Measurements from ENCODE around the gene S100A1. TPM values are rescaled to one million over a fixed set of nuclear protein-coding genes. Genes with fewer than 3 reads are reported as not detected.

S100A1 gene
- total and polyA plus RNA-seq, 2 of the 13 experiments (the other 11 are each of a cell fraction or from before 2014, with no cell fraction given), result 120 to 251 TPM

DNA sequence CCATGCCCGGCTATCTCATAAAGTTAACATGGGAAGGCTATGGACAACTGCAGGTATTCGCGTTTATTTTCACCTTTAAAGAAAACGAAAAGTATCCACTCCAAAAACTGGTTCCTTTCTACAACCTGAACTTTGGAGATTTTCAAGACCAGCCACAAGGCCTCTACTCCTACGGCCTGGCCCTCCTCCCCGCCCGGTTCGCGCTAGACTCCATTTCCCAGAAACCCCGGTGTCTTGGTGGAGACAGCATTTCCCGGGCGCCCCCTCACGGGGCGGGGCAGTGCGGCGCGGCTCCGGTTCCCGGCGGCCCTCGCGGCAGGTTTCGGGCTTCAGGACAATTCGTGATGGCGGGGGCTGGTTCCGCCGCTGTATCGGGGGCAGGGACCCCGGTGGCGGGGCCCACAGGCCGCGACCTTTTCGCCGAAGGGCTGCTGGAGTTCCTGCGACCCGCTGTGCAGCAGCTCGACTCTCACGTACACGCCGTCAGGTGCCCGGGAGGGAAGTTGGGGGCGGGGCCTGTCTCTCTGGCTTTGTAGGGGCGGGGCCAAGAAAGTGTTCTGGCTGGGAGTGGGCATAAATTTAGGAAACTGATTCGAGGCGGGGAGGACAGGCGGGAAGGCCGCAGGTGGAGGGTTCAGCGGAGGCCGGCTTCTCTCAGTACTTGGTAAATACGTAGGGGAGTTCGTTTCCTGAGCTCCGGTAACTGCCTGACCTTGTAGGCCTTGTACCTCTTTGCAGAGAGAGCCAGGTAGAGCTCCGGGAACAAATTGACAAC is 30.4 kb downstream of the S100A1 start, which contains the start of gene SNAPIN (continued):
- TF ChIP-seq, protein P1, sequence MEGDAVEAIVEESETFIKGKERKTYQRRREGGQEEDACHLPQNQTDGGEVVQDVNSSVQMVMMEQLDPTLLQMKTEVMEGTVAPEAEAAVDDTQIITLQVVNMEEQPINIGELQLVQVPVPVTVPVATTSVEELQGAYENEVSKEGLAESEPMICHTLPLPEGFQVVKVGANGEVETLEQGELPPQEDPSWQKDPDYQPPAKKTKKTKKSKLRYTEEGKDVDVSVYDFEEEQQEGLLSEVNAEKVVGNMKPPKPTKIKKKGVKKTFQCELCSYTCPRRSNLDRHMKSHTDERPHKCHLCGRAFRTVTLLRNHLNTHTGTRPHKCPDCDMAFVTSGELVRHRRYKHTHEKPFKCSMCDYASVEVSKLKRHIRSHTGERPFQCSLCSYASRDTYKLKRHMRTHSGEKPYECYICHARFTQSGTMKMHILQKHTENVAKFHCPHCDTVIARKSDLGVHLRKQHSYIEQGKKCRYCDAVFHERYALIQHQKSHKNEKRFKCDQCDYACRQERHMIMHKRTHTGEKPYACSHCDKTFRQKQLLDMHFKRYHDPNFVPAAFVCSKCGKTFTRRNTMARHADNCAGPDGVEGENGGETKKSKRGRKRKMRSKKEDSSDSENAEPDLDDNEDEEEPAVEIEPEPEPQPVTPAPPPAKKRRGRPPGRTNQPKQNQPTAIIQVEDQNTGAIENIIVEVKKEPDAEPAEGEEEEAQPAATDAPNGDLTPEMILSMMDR (CRISPR knock-in tag; IDR thresholded peaks at IDR 0.05), result peak; percentile 48
- TF ChIP-seq TAF1 (CRISPR knock-in tag; IDR thresholded peaks at IDR 0.05) (peak; percentile 78), PCBP2 (optimal IDR thresholded peaks at IDR 0.05; ENCODE audit: low read depth, low read length, poor library complexity, severe bottlenecking) (no peak), SUZ12 (IDR thresholded peaks at IDR 0.05; ENCODE audit: low read depth, low read length) (peak; percentile 52), ZNF660 (CRISPR knock-in tag; IDR thresholded peaks at IDR 0.05; ENCODE audit: borderline replicate concordance, low read depth) (no peak), DNMT1 (CRISPR knock-in tag; IDR thresholded peaks at IDR 0.05) (no peak), ZSCAN29 (CRISPR knock-in tag; conservative IDR thresholded peaks at IDR 0.05) (no peak), NFE2L1 (CRISPR knock-in tag; IDR thresholded peaks at IDR 0.05; ENCODE audit: borderline replicate concordance) (no peak), ZEB1 (IDR thresholded peaks at IDR 0.05; ENCODE audit: insufficient replicate concordance, low read depth) (no peak), ZNF468 (CRISPR knock-in tag; IDR thresholded peaks at IDR 0.05) (no peak), SOX6 (IDR thresholded peaks at IDR 0.05) (no peak), SOX6 (CRISPR knock-in tag; IDR thresholded peaks at IDR 0.05) (peak; percentile 52; the same call in 1 of the 2 replicates), NCOA2 (CRISPR knock-in tag; IDR thresholded peaks at IDR 0.05) (peak; percentile 29; the same call in 1 of the 2 replicates), JUN (CRISPR knock-in tag; IDR thresholded peaks at IDR 0.05) (no peak), SOX13 (IDR thresholded peaks at IDR 0.05) (no peak), SOX13 (CRISPR knock-in tag; conservative IDR thresholded peaks at IDR 0.05 in 1 of 2, IDR thresholded peaks at IDR 0.05 in 1 of 2) (peak in 1 of 2 experiments; percentile 10; a peak in 1 of 4 replicates), ZNF543 (CRISPR knock-in tag; IDR thresholded peaks at IDR 0.05) (peak; percentile 44; the same call in 1 of the 2 replicates), ZNF30 (CRISPR knock-in tag; IDR thresholded peaks at IDR 0.05) (no peak), GATAD1 (CRISPR knock-in tag; IDR thresholded peaks at IDR 0.05) (peak; percentile 84), ZBTB20 (CRISPR knock-in tag; IDR thresholded peaks at IDR 0.05; ENCODE audit: borderline replicate concordance, low read depth) (peak; percentile 25; the same call in 1 of the 2 replicates), ZSCAN22 (CRISPR knock-in tag; IDR thresholded peaks at IDR 0.05) (no peak), JUNB (CRISPR knock-in tag; IDR thresholded peaks at IDR 0.05; ENCODE audit: borderline replicate concordance) (no peak), XRCC5 (optimal IDR thresholded peaks at IDR 0.05; ENCODE audit: low read length) (peak; percentile 83), BRD4 (CRISPR knock-in tag; IDR thresholded peaks at IDR 0.05) (0 out of 2 replicates have a peak, but pooled peaks have one; percentile 20)
- TF ChIP-seq, protein P2, sequence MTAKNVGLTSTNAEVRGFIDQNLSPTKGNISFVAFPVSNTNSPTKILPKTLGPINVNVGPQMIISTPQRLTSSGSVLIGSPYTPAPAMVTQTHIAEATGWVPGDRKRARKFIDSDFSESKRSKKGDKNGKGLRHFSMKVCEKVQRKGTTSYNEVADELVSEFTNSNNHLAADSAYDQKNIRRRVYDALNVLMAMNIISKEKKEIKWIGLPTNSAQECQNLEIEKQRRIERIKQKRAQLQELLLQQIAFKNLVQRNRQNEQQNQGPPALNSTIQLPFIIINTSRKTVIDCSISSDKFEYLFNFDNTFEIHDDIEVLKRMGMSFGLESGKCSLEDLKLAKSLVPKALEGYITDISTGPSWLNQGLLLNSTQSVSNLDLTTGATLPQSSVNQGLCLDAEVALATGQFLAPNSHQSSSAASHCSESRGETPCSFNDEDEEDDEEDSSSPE (CRISPR knock-in tag; IDR thresholded peaks at IDR 0.05), result peak; percentile 80
- TF ChIP-seq, protein P3, sequence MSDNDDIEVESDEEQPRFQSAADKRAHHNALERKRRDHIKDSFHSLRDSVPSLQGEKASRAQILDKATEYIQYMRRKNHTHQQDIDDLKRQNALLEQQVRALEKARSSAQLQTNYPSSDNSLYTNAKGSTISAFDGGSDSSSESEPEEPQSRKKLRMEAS (IDR thresholded peaks at IDR 0.05), result peak; percentile 50
- TF ChIP-seq, protein P4, sequence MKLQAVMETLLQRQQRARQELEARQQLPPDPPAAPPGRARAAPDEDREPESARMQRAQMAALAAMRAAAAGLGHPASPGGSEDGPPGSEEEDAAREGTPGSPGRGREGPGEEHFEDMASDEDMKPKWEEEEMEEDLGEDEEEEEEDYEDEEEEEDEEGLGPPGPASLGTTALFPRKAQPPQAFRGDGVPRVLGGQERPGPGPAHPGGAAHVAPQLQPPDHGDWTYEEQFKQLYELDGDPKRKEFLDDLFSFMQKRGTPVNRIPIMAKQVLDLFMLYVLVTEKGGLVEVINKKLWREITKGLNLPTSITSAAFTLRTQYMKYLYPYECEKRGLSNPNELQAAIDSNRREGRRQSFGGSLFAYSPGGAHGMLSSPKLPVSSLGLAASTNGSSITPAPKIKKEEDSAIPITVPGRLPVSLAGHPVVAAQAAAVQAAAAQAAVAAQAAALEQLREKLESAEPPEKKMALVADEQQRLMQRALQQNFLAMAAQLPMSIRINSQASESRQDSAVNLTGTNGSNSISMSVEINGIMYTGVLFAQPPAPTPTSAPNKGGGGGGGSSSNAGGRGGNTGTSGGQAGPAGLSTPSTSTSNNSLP (IDR thresholded peaks at IDR 0.05; ENCODE audit: low read depth, low read length), result no peak
